Lower leg skin (tissue), 4 donors: ENCODE data around the gene CFAP161. TPM values are rescaled to one million over a fixed set of nuclear protein-coding genes. Genes with fewer than 3 reads are reported as not detected.

Source experiments
- DNase-seq, 2 donors: peaks; one replicate each; pipeline ENCODE4 v3.0.0-alpha.2; 2019; ENCODE audit warnings: low spot score in 2 of 2
- H3K4me3 ChIP-seq: fragments of 200-600 bp; sonication (generic); 2 replicates; pipeline ENCODE4 v1.5.1; 2017; ENCODE audit warnings: mild to moderate bottlenecking, low read depth; ENCODE audit not compliant: poor library complexity, severe bottlenecking
- POLR2A ChIP-seq, 2 donors: fragments of 450-650 bp; IDR thresholded peaks; one replicate each; pipeline ENCODE4 v1.6.1; 2016 to 2017; ENCODE audit warnings: antibody characterized with exemption in 2 of 2, mild to moderate bottlenecking in 1 of 2, moderate library complexity in 1 of 2
- WGBS, 2 donors: methylation state at CpG; one replicate each; pipeline ENCODE4 v1.1.5; 2018; 5-methylcytosine and 5-hydroxymethylcytosine counted together
- intact Hi-C: fragments of 100-400 bp; cut with DNase I; formaldehyde crosslinking; loops from one replicate; pipeline ENCODE4 v1.15.0; 2023; ENCODE audit warnings: low total_unique reads
- total RNA-seq, 4 donors: library from RNA; depleted of rRNA; stranded (reverse); fragments of >200 nt; gene quantifications; one replicate each; pipeline ENCODE4 v1.1.0, GENCODE V29; 2016
- TF ChIP-seq, protein P1 (sequence below), 3 donors: fragments of 450-650 bp; IDR thresholded peaks; one replicate each; pipeline ENCODE4 v1.5.1; 2016; ENCODE audit warnings: antibody characterized with exemption in 3 of 3, mild to moderate bottlenecking in 3 of 3, moderate library complexity in 2 of 3

The CFAP161 gene
- total RNA-seq, 4 donors from 2014 or later = 0.25 to 0.49 TPM; not detected in 2

DNA sequence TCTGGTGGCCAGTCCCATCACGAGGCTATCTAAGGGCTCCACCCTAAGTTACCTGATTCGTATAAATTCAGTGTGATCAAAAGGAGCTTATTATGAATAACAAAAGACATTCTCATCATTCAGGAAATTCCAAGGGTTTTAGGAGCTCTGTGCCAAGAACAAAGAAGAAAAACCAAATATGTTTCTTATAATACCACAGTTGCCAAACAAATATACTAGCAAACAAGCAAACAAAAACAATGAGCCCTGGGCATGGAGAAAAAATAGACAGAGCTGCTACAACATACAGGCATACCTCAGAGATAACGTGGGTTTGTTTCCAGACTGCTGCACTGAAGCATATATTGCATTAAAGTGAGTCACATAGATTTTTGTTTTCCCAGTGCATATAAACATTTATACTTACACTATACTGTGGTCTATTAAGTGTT lies 20.2 kb upstream of the CFAP161 start:
- H3K4me3 ChIP-seq = no peak overlapping the region
- intact Hi-C loops = no loop called here
- 41 to 46% methylated on average over 3 of the region's 3 CpGs for WGBS, 2 donors
- no peak for TF ChIP-seq POLR2A (IDR thresholded peaks at IDR 0.05)
- TF ChIP-seq, protein P1, sequence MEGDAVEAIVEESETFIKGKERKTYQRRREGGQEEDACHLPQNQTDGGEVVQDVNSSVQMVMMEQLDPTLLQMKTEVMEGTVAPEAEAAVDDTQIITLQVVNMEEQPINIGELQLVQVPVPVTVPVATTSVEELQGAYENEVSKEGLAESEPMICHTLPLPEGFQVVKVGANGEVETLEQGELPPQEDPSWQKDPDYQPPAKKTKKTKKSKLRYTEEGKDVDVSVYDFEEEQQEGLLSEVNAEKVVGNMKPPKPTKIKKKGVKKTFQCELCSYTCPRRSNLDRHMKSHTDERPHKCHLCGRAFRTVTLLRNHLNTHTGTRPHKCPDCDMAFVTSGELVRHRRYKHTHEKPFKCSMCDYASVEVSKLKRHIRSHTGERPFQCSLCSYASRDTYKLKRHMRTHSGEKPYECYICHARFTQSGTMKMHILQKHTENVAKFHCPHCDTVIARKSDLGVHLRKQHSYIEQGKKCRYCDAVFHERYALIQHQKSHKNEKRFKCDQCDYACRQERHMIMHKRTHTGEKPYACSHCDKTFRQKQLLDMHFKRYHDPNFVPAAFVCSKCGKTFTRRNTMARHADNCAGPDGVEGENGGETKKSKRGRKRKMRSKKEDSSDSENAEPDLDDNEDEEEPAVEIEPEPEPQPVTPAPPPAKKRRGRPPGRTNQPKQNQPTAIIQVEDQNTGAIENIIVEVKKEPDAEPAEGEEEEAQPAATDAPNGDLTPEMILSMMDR (IDR thresholded peaks at IDR 0.05) = no peak
- DNase-seq = no peak

DNA sequence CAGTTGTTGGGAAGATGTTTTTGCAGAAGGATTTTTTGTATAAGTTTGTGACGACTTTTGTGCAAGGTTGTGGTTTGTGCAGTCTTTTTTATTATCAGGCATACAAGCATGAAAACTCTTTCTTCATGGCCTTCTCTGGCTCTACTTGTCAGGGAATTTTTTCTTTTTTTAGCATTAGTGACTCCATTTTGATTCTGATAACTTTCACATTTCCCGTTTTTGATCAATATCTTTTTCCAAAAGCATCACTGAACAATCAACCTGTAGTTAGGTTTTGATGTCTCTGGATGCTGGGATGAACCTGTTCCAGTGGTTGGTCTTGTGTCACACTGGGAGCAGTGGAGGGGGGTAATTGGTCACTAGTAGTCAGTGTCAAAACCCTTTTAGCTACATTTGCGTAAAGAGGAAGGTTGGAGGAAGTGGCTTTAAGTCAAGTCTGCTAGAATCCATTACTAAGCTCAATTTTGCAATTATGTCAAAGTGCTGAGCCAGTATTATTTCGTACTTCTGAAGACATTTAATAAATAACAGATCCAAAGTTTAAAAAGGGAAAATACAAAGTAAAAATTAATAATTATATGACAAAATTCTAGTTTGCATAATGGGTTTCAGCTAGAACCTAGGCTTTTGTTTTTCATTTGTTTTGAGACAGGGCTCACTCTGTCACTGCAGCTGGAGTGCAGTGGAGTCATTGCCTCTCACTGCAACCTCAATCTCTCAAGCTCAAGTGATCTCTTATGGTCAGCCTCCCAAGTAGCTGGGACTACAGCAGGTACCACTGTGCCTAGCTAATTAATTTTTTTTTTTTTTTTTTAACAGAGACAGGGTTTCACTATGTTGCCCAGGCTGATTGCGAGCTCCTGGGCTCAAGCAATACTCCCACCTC lies 18.8 kb upstream of the CFAP161 start:
- TF ChIP-seq POLR2A (IDR thresholded peaks at IDR 0.05) = no peak
- TF ChIP-seq, protein P1 (IDR thresholded peaks at IDR 0.05) = no peak
- intact Hi-C loops = no loop called here
- DNase-seq = no peak
- 76 to 85% methylated on average over 5 of the region's 5 CpGs for WGBS, 2 donors
- no peak overlapping the region for H3K4me3 ChIP-seq

DNA sequence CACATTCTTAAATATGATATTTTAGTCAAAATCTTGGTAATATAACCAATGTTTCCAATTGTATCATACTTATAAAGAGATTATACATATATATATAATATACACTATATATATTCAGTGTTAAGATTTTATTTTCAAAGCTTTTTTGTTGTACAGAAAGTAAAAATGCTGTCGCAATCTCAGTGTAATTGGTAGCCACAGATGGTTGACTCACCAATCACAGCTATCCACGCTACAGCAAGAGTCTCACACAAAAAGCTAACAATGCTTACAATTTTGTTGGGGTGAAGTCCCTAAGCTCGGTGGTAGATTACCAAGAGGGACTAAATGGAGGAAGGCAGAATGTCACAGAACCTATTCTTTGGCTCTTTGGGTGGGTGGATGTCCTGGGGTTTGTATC lies 16.9 kb upstream of the CFAP161 start:
- no peak for DNase-seq
- intact Hi-C loops = no loop called here
- no peak for TF ChIP-seq POLR2A (IDR thresholded peaks at IDR 0.05)
- TF ChIP-seq, protein P1 (IDR thresholded peaks at IDR 0.05) = no peak
- 89 to 92% methylated on average over 3 of the region's 3 CpGs for WGBS, 2 donors
- H3K4me3 ChIP-seq = no peak overlapping the region

DNA sequence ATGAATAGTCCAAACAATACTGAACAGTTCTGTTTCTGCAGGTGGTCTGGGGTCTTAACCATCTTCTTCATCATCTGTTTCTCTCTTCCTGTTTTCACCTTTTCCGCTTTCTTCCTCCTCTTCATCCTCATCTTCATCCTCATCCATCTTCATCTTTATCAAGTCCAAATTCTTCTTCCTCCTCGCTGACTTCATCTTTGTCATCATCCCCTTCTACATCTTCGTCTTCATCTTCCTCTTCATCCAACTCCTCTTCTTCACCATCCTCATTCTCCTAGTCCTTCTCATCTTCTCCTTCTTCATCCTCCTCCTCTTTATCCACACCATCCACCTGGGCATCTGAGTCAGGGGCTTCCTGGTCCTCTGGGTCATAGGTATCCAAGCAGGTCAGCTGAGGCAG lies 16.5 kb upstream of the CFAP161 start:
- TF ChIP-seq POLR2A (IDR thresholded peaks at IDR 0.05) = no peak
- TF ChIP-seq, protein P1 (IDR thresholded peaks at IDR 0.05) = no peak
- intact Hi-C loops = no loop called here
- 74 to 83% methylated on average over 3 of the region's 3 CpGs for whole genome bisulfite sequencing, 2 donors
- DNase-seq = no peak
- H3K4me3 ChIP-seq = no peak overlapping the region

DNA sequence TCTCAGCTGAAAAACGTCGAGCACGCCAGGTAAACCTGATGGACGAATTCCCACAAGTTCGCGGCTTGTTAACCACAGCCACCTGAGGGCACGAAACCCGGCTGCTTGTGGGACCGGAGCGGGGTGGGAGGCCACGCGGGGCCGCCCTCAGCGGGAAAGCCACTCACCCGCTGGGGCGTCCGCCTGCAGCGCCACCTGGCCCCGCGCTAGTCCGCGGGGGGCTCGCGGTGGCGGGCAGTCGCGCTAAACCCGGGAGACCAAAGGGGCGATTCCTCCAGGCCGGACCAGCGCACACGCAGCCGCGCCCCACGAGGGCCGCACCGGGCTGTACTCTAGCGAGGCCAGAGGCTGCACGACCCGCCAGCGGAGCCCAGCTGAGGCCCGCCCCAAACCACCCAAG lies 15.7 kb upstream of the CFAP161 start:
- DNase-seq = no peak
- intact Hi-C loops = no loop called here
- TF ChIP-seq, protein P1 (IDR thresholded peaks at IDR 0.05) = no peak
- no peak for TF ChIP-seq POLR2A (IDR thresholded peaks at IDR 0.05)
- WGBS, 2 donors = 35 to 46% methylated on average over 31 to 35 of the region's 42 CpGs
- H3K4me3 ChIP-seq = no peak overlapping the region
